Measurements from ENCODE around the gene EPS15.

DNA sequence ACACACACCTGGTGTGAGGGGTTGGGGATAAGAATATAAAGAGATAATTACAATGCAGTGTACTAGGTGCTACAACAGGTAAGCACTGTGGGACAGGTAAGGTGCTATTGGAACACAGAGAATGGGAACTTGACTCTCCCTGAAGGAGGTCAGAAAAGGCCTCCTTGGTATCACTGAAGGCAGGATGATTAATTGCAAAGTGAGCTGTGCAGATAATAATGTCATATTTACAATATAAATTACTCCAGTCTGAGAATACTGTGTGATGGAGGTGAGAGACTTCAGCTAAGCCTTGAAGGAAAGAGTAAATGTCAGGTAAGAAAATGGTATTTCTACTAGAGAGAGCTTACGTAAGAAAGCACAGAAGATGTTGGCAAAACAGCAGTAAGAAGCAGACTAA lies 91.6 kb downstream of the EPS15 start:
- TF ChIP-seq, protein P1, sequence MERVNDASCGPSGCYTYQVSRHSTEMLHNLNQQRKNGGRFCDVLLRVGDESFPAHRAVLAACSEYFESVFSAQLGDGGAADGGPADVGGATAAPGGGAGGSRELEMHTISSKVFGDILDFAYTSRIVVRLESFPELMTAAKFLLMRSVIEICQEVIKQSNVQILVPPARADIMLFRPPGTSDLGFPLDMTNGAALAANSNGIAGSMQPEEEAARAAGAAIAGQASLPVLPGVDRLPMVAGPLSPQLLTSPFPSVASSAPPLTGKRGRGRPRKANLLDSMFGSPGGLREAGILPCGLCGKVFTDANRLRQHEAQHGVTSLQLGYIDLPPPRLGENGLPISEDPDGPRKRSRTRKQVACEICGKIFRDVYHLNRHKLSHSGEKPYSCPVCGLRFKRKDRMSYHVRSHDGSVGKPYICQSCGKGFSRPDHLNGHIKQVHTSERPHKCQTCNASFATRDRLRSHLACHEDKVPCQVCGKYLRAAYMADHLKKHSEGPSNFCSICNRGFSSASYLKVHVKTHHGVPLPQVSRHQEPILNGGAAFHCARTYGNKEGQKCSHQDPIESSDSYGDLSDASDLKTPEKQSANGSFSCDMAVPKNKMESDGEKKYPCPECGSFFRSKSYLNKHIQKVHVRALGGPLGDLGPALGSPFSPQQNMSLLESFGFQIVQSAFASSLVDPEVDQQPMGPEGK (CRISPR knock-in tag; IDR thresholded peaks at IDR 0.05; ENCODE audit: borderline replicate concordance), result no peak
- TF ChIP-seq SNAI2 (CRISPR knock-in tag; IDR thresholded peaks at IDR 0.05) (no peak), ZFP30 (CRISPR knock-in tag; IDR thresholded peaks at IDR 0.05) (no peak), ZFP3 (CRISPR knock-in tag; IDR thresholded peaks at IDR 0.05) (no peak), TCF4 (CRISPR knock-in tag; IDR thresholded peaks at IDR 0.05; ENCODE audit: borderline replicate concordance) (no peak), ZNF565 (CRISPR knock-in tag; conservative IDR thresholded peaks at IDR 0.05; ENCODE audit: low read depth) (no peak), ESRRG (CRISPR knock-in tag; IDR thresholded peaks at IDR 0.05) (no peak), OSR1 (CRISPR knock-in tag; IDR thresholded peaks at IDR 0.05) (no peak), ZNF8 (CRISPR knock-in tag; IDR thresholded peaks at IDR 0.05) (no peak)
- TF ChIP-seq, protein P2, sequence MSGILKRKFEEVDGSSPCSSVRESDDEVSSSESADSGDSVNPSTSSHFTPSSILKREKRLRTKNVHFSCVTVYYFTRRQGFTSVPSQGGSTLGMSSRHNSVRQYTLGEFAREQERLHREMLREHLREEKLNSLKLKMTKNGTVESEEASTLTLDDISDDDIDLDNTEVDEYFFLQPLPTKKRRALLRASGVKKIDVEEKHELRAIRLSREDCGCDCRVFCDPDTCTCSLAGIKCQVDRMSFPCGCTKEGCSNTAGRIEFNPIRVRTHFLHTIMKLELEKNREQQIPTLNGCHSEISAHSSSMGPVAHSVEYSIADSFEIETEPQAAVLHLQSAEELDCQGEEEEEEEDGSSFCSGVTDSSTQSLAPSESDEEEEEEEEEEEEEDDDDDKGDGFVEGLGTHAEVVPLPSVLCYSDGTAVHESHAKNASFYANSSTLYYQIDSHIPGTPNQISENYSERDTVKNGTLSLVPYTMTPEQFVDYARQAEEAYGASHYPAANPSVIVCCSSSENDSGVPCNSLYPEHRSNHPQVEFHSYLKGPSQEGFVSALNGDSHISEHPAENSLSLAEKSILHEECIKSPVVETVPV (CRISPR knock-in tag; IDR thresholded peaks at IDR 0.05), result no peak
- TF ChIP-seq, protein P3, sequence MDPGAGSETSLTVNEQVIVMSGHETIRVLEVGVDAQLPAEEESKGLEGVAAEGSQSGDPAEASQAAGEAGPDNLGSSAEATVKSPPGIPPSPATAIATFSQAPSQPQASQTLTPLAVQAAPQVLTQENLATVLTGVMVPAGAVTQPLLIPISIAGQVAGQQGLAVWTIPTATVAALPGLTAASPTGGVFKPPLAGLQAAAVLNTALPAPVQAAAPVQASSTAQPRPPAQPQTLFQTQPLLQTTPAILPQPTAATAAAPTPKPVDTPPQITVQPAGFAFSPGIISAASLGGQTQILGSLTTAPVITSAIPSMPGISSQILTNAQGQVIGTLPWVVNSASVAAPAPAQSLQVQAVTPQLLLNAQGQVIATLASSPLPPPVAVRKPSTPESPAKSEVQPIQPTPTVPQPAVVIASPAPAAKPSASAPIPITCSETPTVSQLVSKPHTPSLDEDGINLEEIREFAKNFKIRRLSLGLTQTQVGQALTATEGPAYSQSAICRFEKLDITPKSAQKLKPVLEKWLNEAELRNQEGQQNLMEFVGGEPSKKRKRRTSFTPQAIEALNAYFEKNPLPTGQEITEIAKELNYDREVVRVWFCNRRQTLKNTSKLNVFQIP (CRISPR knock-in tag; IDR thresholded peaks at IDR 0.05; ENCODE audit: borderline replicate concordance, low read depth), result no peak
